CD4-positive, alpha-beta T cell treated with Interleukin-12 subunit alpha and Interleukin-12 subunit beta, for 1 hour (primary cell): Measurements from ENCODE around the gene SYNE2.
A peak's percentile ranks its signal among the peaks of the same experiment; 100 is the strongest.
"Not testable (repeated sequence)": the region's sequence is repeated elsewhere in the genome, so short reads cannot be mapped to it uniquely, and the experiment has no call there.

Experiments
- DNase-seq: peaks from one replicate; pipeline ENCODE4 v3.0.0-alpha.2; 2020

Gene SYNE2

DNA sequence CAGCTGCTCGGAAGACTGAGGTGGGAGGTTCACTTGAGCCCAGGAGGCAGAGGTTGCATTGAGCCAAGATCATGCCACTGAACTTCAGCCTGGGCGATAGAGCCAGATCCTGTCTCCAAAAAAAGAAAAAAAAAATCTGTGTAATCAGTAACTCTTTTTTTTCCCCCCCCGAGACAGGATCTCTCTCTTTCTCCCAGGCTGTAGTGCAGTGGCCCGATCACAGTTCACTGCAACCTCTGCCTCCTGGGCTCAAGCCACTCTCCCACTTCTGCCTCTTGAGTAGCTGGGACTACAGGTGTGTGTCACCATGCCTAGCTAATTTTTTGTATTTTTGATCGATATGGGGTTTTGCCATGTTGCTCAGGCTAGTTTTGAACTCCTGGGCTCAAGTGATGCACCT lies 113.6 kb downstream of the SYNE2 start:
- no peak for DNase-seq

- DNase-seq, result no peak
Observed at GRCh38 chr14:63972323-63972932, 119.6 kb downstream of the SYNE2 start.

DNA sequence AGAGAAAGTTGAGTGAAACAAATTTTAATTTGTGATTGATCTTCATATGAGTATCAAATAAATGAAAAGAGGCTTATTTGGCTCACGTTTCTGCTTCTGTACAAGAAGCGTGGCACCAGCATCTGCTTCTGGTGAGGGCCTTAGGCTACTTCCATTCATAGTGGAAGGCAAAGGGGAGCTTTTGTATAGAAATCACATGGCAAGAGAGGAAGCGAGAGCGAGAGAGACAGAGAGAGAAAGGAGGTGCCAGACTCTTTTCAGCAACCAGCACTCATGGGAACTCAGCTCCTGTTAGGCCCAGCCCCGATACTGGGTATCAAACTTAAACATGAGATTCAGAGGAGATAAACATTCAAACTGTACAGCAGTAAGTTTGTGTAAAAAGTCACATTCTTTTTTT lies 121.4 kb downstream of the SYNE2 start:
- no peak for DNase-seq

- DNase-seq, result no peak
Observed at GRCh38 chr14:63981569-63981968, 128.8 kb downstream of the SYNE2 start.

- no peak for DNase-seq
Observed at GRCh38 chr14:63982156-63982555, 129.4 kb downstream of the SYNE2 start.

DNA sequence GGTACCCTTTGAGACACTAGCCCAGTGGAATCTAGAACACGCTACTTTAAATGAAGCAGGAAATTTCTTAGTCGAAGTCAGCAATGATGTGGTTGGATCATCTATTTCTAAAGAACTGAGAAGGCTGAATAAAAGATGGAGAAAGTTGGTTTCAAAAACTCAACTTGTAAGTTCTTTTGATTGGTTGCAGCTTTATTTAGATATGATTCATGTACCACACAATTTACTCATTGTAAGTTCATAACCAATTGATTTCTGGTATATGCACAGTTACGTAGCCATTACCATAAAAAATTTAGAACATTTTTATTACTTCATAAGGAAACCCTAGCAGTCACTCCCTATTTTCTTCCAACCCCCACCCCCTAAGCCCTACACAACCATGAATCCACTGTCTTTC lies 129.8 kb downstream of the SYNE2 start:
- DNase-seq, result no peak

GRCh38 chr14:63986789-63987533 lies 134.2 kb downstream of the SYNE2 start:
- no peak for DNase-seq

DNA sequence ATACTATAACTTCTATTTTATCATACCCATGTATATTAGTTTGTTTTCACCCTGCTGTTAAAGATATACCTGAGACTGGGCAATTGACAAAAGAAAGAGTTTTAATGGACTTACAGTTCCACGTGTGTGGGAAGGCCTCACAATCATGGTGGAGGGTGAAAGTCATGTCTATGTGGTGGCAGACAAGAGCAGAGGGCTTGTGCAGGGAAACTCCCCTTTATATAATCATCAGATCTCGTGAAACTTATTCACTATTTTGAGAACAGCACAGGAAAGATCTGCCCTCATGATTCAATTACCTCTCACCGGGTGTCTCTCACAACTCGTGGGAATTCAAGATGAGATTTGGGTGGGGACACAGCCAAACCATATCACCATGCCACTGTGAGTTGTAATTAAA lies 135.8 kb downstream of the SYNE2 start:
- no peak for DNase-seq

- DNase-seq, result no peak
Observed at GRCh38 chr14:63991833-63992232, 139.0 kb downstream of the SYNE2 start.

GRCh38 chr14:63992858-63993257 lies 140.1 kb downstream of the SYNE2 start:
- DNase-seq, result no peak

- DNase-seq, result peak; percentile 18
Observed at GRCh38 chr14:63993992-63994391, 141.2 kb downstream of the SYNE2 start.

DNA sequence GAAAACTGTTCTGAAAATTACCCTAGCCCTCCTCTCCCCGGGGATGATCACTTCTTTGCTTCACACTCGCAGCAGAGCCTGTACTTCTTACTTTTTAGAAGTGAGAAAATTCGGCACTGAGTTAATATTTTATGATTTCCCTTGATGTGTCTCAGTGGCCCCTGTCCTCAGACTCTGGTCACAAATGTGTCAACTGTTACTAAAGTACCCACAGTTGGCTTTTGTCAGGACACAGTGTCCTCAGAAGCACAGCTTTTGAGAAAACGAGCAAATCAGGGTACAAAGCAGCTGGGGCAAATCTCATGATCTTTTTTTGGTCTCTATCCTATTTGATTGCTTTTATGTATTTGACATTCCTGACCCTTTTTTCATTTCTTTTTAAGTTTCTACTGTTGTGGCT lies 142.5 kb downstream of the SYNE2 start:
- DNase-seq, result no peak

DNA sequence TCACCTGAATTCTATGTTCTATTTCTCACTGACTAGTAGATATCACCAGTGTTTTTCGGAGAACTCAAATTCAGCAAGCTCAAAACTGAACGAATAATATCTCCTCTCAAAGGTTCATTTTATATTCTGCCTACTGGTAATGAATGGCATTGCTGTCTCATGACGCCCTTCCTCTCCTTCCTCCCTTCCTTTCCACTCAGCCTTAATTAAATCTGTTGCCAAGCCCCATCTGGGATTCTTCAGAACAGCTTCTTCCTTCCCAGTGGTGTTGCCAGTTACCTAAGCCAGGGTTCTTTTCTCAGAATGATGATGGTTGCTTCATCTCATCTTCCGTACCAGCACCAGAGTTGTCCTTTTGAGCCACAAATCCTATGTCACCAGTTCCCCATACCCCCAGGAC lies 143.2 kb downstream of the SYNE2 start:
- no peak for DNase-seq

GRCh38 chr14:63996625-63997220 lies 143.9 kb downstream of the SYNE2 start:
- no peak for DNase-seq

- no peak for DNase-seq
Observed at GRCh38 chr14:64000749-64001148, 147.9 kb downstream of the SYNE2 start.

GRCh38 chr14:64005822-64006221 lies 153.0 kb downstream of the SYNE2 start:
- no peak for DNase-seq

DNA sequence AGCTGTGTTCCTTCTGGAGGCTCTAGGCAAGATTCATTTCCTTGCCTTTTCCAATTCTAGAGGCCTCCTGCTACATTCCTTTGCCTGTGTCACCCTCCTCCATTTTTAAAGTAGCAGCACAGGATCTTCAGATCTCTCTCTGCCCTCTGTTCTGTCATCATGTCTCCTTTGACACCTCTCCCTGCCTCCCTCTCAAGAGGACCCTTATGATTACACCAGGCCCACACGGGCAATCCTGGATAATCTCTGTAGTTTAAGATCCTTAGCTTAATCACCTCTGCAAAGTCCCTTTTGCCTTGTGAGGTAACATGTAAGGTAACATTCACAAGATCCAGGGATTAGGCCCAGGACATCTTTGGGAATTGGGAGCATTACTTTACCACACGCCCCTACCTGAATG lies 155.2 kb downstream of the SYNE2 start:
- no peak for DNase-seq

- DNase-seq, result no peak
Observed at GRCh38 chr14:64012003-64012402, 159.2 kb downstream of the SYNE2 start.

- DNase-seq, result no peak
Observed at GRCh38 chr14:64012720-64013119, 159.9 kb downstream of the SYNE2 start.

DNA sequence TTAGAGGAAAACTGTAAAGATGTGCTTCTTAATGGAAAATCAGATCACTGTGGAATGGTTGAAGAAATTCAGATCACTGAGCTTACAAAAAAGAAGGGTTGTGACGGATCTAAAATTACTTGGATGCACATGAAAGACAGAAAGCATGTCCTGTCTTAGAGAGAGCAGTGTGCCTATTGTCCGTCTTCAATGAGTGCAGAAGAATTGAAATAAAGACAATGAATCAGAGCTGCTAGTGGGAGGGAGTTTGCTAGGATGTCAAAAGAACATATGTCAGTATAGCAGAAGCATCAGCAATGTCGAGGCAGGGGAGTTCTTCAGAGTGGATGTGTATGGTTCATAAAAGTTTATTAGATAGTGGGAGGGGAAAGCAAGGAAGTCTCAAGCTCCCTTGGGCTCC lies 172.7 kb downstream of the SYNE2 start:
- no peak for DNase-seq

GRCh38 chr14:64026600-64026999 lies 173.8 kb downstream of the SYNE2 start:
- no peak for DNase-seq

DNA sequence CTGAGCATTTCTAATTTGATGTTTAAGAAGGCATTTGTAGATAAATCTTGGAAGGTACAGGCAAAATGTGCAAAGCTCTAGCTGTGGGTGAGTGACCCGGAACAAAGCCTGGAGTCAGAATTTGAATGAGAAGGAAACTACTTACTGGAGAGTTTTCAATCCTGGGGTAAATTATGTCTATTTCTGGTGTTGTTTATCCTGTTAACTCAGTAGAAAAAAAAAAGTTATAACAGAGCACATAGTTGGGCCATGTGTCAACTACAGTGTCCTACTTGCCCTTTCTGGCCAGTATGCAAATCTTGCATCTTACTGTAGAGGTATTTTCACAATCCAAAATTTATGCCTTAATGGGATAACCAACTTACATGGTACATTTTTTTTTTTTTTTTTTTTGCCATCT lies 182.3 kb downstream of the SYNE2 start:
- DNase-seq, result no peak

DNA sequence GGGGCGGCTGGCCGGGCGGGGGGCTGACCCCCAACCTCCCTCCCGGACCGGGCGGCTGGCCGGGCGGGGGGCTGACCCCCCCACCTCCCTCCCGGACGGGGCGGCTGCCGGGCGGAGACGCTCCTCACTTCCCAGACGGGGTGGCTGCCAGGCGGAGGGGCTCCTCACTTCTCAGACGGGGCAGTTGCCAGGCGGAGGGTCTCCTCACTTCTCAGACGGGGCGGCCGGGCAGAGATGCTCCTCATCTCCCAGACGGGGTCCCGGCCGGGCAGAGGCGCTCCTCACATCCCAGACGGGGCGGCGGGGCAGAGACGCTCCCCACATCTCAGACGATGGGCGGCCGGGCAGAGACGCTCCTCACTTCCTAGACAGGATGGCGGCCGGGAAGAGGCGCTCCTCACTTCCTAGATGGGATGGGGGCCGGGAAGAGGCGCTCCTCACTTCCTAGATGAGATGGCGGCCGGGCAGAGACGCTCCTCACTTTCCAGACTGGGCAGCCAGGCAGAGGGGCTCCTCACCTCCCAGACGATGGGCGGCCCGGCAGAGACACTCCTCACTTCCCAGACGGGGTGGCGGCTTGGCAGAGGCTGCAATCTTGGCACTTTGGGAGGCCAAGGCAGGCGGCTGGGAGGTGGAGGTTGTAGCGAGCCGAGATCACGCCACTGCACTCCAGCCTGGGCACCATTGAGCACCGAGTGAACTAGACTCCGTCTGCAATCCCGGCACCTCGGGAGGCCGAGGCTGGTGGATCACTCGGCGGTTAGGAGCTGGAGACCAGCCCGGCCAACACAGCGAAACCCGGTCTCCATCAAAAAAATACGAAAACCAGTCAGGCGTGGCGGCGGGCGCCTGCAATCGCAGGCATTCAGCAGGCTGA lies 185.3 kb downstream of the SYNE2 start:
- DNase-seq, result not testable (repeated sequence)
